Activated T-helper 1 cell treated with anti-CD3 and anti-CD28 coated beads, Interleukin-12 subunit alpha, Interleukin-12 subunit beta, Interleukin-2, Interleukin-4 antibody, amounts not matched to agents 30 ng/mL and 10 ng/mL and 1 ng/mL, durations not matched to agents 14 hours and 24 hours and 36 hours (primary cell): ENCODE measurements around the gene THOC1. TPM values are rescaled to one million over a fixed set of nuclear protein-coding genes. Genes with fewer than 3 reads are reported as not detected.
"Not testable (repeated sequence)": the region's sequence is repeated elsewhere in the genome, so short reads cannot be mapped to it uniquely, and the experiment has no call there.

ENCODE experiments used
- DNase-seq: peaks from one replicate; pipeline ENCODE4 v3.0.0; 2021; ENCODE audit warnings: low spot score
- H3K27ac Mint-ChIP-seq: one replicate; pipeline ENCODE4 v1.8.0; 2021; ENCODE audit warnings: mild to moderate bottlenecking, mixed read lengths
- H3K27me3 Mint-ChIP-seq: one replicate; pipeline ENCODE4 v1.8.0; 2022; ENCODE audit warnings: mild to moderate bottlenecking, moderate library complexity, mixed read lengths; ENCODE audit not compliant: insufficient read depth
- H3K36me3 Mint-ChIP-seq: one replicate; pipeline ENCODE4 v1.8.0; 2021; ENCODE audit warnings: low read depth, mixed read lengths
- H3K4me1 Mint-ChIP-seq: one replicate; pipeline ENCODE4 v1.8.0; 2021; ENCODE audit warnings: low read depth, mixed read lengths
- H3K4me3 Mint-ChIP-seq: one replicate; pipeline ENCODE4 v1.8.0; 2021; ENCODE audit warnings: mild to moderate bottlenecking, moderate library complexity, mixed read lengths
- H3K9me3 Mint-ChIP-seq: one replicate; pipeline ENCODE4 v1.8.0; 2021; ENCODE audit warnings: mixed read lengths
- intact Hi-C: fragments of 100-400 bp; cut with micrococcal nuclease; formaldehyde crosslinking; loops from one replicate; pipeline ENCODE4 v1.15.1; 2024
- total RNA-seq: library from RNA; stranded (reverse); gene quantifications from 2 replicates; pipeline ENCODE4 v1.2.3, GENCODE V29; 2022

The THOC1 gene, protein sequence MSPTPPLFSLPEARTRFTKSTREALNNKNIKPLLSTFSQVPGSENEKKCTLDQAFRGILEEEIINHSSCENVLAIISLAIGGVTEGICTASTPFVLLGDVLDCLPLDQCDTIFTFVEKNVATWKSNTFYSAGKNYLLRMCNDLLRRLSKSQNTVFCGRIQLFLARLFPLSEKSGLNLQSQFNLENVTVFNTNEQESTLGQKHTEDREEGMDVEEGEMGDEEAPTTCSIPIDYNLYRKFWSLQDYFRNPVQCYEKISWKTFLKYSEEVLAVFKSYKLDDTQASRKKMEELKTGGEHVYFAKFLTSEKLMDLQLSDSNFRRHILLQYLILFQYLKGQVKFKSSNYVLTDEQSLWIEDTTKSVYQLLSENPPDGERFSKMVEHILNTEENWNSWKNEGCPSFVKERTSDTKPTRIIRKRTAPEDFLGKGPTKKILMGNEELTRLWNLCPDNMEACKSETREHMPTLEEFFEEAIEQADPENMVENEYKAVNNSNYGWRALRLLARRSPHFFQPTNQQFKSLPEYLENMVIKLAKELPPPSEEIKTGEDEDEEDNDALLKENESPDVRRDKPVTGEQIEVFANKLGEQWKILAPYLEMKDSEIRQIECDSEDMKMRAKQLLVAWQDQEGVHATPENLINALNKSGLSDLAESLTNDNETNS
- 69.9 and 76.8 TPM in 2 replicates for total RNA-seq

DNA sequence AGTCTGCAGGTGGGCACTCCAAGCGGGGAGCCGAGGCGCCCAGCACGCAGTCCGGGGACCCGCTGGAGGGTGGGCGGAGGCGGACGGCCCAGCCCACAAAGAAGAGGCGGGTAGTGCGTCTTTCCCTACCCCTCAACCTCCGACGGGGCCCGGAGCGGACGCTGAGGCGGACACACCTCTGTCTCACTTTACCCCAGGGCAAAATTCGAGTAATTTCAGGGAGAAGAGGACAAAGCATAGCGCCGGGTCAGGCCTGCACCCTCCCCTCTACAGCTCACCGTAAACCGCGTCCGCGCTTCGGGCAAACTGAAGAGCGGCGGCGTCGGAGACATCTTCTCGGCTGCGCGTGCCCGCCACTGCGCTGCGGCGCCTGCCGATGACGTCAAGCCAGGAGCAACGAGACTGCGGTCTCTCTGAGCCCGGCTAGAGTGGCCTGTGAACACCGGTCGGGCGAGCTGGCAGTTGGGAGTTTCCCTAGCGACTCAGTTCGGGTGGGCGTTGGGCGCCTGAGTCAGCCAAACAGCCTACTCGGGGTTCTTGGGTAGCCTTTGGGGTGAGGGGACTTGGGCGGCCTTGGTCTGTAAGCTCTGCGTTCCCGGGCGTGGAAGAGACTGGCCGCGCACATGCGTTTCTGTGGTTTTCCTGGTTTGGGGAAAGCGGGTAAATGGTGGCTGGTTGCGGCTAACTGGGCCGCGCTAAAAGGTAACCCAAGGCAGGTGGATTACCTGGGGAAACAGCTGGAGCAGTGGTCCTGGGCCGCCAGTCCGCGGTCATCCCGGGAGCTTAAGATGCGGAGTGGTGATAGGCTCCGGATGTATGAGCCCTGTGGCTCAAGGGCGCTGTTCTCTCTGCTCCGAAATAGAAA is at the start of gene THOC1:
THOC1 (minus strand) TSS at position 360 of the 865 bp plus-strand sequence; CDS start at position 332, 28 bp downstream.
- Mint-ChIP-seq H3K27me3 (no peaks in the 10 kb centered on the region), H3K4me3 (peak within 1 kb of the TSS; percentile 93), H3K4me1 (peaks cover 30% of the 10 kb centered on the region), H3K36me3 (peaks cover 13% of the 10 kb centered on the region), H3K9me3 (no peaks in the 10 kb centered on the region), H3K27ac (peak within 1 kb of the TSS; percentile 98)
- peak; percentile 92 for DNase-seq
- intact Hi-C loops: loop anchor here (1.0 to 5.0 kb wide), 8 partner anchors 19 to 445 kb away; partner anchors contain the start of genes CLUL1, ENOSF1 and USP14

DNA sequence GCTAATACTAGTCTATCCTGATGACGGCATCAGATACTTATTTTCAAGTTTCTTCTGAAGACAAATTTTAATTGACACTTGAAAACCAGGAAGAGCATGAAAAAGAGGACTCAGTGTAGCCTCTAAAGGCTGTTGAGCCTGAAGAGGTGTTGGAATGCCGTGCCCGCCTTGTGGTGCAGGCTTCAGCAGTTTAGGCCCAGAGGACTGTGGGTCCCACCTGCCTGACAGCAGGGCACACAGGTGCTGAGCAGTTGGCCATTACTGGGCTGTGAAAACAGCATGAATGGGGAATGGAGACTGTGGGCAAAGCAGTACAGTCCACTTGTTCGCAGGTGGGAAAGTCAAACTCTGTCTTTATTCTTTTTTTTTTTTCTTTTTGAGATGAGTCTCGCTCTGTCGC is 49.8 kb upstream of the THOC1 start:
- no peaks in the 10 kb centered on the region for H3K27me3 Mint-ChIP-seq
- no peaks in the 10 kb centered on the region for H3K9me3 Mint-ChIP-seq
- H3K27ac Mint-ChIP-seq: no peak overlapping the region
- H3K4me1 Mint-ChIP-seq: peaks cover 8% of the 10 kb centered on the region
- no peak overlapping the region for H3K4me3 Mint-ChIP-seq
- DNase-seq: no peak
- H3K36me3 Mint-ChIP-seq: no peaks in the 10 kb centered on the region
- intact Hi-C loops: no loop called here

DNA sequence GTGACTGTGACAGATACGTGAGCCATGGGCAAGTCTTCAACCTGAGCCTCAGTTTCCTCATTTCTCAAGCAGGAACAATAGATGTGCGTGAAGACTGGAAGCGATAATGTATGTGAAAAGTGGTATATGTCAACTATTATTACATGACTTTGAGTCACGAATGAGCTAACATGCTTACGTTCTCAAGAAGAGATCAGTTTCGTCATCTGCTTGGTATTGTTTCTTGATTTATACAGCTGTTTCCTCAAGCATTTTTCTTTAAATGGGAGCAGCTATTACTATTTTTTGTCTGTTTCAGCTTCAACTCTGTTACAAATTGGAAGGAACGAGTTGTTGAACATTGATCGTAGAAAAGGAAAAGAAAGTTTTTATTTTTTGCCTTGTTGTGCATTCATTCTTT is 48.5 kb upstream of the THOC1 start:
- no peak overlapping the region for H3K4me3 Mint-ChIP-seq
- no peaks in the 10 kb centered on the region for H3K36me3 Mint-ChIP-seq
- no peak for DNase-seq
- no peaks in the 10 kb centered on the region for H3K4me1 Mint-ChIP-seq
- intact Hi-C loops: no loop called here
- no peak overlapping the region for H3K27ac Mint-ChIP-seq
- H3K27me3 Mint-ChIP-seq: no peaks in the 10 kb centered on the region
- no peaks in the 10 kb centered on the region for H3K9me3 Mint-ChIP-seq

DNA sequence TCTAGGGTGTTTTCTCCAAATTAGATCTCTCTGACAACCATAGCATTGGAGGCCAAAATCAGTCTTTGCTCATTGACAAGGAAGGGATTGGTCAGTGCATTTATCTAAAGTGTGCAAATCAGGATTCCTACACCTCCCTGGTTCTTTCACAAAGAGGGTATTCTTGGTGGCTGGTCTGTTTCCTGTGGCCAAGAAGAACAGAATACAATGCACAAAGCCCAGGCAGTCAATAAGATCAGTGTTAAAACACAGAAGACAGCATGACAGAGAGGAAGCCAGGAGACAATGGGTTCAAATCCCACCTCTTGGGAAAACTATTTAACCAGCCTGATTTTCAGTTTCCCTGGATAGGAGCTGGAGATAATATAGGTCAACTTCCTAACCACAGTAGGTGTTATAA is 46.1 kb upstream of the THOC1 start:
- intact Hi-C loops: no loop called here
- no peak for DNase-seq
- Mint-ChIP-seq H3K9me3 (no peaks in the 10 kb centered on the region), H3K27ac (no peak overlapping the region), H3K27me3 (peaks cover 2% of the 10 kb centered on the region), H3K36me3 (no peaks in the 10 kb centered on the region), H3K4me1 (no peaks in the 10 kb centered on the region), H3K4me3 (no peak overlapping the region)

DNA sequence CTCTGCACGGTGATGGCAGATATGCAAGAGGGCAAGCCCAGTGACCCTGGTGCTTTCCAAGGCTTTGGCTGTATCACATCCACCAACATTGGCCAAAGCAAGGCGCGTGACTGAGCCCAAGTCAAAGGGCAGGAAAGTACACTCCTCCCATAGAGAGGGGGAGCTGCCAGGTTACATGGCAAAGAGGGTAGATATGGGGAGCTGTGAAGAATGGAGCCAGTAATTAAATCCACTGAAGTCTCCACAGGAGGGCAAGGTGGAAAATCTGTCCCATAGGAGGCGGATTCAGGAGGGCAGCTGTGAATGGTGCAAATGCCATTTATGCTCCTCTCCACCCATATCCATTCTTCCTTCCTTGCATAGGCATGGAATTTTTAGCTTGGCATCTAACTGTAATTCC is 44.6 kb upstream of the THOC1 start:
- intact Hi-C loops: no loop called here
- Mint-ChIP-seq H3K36me3 (no peaks in the 10 kb centered on the region), H3K4me3 (no peak overlapping the region), H3K4me1 (no peaks in the 10 kb centered on the region), H3K27ac (no peak overlapping the region), H3K27me3 (peaks cover 2% of the 10 kb centered on the region), H3K9me3 (no peaks in the 10 kb centered on the region)
- DNase-seq: no peak

GRCh38 chr18:310042-310441 is 42.2 kb upstream of the THOC1 start:
- Mint-ChIP-seq H3K4me1 (no peaks in the 10 kb centered on the region), H3K9me3 (no peaks in the 10 kb centered on the region), H3K27me3 (peaks cover 4% of the 10 kb centered on the region), H3K4me3 (no peak overlapping the region), H3K36me3 (no peaks in the 10 kb centered on the region), H3K27ac (no peak overlapping the region)
- intact Hi-C loops: no loop called here
- no peak for DNase-seq

- H3K36me3 Mint-ChIP-seq, DNase-seq, intact Hi-C loops, H3K27ac Mint-ChIP-seq, H3K9me3 Mint-ChIP-seq, H3K4me3 Mint-ChIP-seq, H3K4me1 Mint-ChIP-seq, H3K27me3 Mint-ChIP-seq: not testable (repeated sequence)
These were observed 40.2 kb upstream of the THOC1 start for GRCh38 chr18:308086-308485.

- intact Hi-C loops: no loop called here
- H3K4me1 Mint-ChIP-seq: no peaks in the 10 kb centered on the region
- H3K4me3 Mint-ChIP-seq: no peak overlapping the region
- no peaks in the 10 kb centered on the region for H3K36me3 Mint-ChIP-seq
- peaks cover 7% of the 10 kb centered on the region for H3K27me3 Mint-ChIP-seq
- no peaks in the 10 kb centered on the region for H3K9me3 Mint-ChIP-seq
- H3K27ac Mint-ChIP-seq: no peak overlapping the region
- DNase-seq: no peak
These were observed 38.9 kb upstream of the THOC1 start for GRCh38 chr18:306608-307255.

DNA sequence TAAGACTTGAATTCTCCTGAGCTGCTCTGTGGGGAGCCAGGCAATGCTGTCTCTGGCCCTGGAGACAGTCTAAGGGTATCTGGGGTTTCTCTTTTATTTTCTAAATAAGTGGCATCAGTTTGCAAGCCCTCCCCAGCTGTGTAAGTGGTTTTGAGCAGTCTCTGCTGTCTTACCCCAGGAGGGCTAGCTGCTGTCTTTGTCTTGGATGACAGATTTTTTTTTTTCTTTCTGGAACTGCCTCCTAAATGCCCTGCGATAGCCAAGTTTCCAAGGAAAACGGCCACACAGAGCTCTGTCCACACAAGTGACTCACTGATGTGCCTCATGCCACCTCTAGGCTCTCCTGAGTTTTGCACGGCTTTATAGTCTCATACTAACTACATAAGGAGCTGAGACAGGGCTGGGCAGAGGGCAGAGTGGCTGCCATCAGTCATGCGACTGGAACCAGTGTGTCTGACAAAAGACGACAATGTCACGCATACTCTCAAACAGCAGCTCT is 37.2 kb upstream of the THOC1 start:
- Mint-ChIP-seq H3K9me3 (no peaks in the 10 kb centered on the region), H3K36me3 (no peaks in the 10 kb centered on the region), H3K4me1 (no peaks in the 10 kb centered on the region), H3K4me3 (no peak overlapping the region), H3K27me3 (peaks cover 5% of the 10 kb centered on the region), H3K27ac (no peak overlapping the region)
- intact Hi-C loops: no loop called here
- DNase-seq: no peak

DNA sequence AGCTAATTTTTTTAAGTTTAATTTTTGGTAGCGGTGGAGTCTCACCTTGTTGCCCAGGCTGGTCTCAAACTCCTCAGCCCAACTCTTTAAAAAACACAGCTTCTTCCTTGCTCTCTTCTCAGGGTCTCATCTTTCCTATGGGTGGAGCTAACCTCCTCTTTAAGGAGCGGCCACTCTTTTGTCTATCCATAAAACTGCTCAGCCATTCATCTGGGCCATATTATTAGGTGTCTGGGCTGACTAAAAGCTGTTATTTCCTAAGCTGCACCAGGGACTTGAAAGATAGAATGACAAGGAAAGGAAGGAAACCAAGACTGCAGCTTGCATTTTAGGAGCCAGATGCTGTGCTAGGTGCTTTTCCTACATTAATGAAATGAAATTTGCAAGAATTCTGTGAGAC is 35.8 kb upstream of the THOC1 start:
- intact Hi-C loops: no loop called here
- Mint-ChIP-seq H3K27ac (no peak overlapping the region), H3K4me1 (no peaks in the 10 kb centered on the region), H3K36me3 (no peaks in the 10 kb centered on the region), H3K4me3 (no peak overlapping the region), H3K9me3 (no peaks in the 10 kb centered on the region), H3K27me3 (peaks cover 5% of the 10 kb centered on the region)
- no peak for DNase-seq

DNA sequence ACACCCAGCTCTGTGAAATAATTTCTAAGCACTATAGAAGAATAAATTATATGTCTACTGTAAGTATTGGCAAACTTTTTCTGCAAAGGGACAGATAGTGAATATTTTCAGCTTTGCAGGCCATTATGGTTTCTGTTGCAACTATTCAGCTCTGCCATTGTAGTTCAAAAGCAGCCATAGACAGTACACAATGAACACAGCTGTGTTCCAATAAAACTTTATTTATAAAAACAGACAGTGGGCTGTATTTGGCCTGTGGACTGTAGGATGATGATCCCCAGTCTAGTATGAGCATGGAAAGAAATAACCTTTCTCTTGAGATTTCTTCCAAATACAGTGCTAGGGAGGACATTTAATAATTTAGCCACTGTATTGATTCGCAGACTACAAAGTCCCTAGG is 35.2 kb upstream of the THOC1 start:
- intact Hi-C loops: no loop called here
- no peak for DNase-seq
- Mint-ChIP-seq H3K9me3 (no peaks in the 10 kb centered on the region), H3K27me3 (peaks cover 5% of the 10 kb centered on the region), H3K27ac (no peak overlapping the region), H3K36me3 (no peaks in the 10 kb centered on the region), H3K4me3 (no peak overlapping the region), H3K4me1 (no peaks in the 10 kb centered on the region)

DNA sequence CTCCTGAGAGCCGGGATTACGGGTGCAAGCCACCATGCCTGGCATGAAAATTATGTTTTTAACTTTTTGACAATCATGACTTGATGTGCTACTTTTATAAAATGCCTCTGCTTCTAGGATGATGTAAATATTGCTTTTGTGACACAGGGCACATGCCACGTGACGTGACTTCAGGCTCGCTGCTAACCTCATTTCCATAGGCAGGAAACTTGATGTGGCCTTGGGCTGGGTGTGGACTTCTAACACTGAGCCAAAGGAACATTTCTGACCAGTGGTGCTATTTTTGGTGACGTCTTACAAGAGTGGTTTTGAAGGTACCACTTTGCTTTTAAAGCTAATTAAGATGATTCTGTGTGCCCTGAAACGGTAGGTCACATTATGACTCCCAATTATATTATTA is 34.2 kb upstream of the THOC1 start:
- intact Hi-C loops: no loop called here
- H3K27me3 Mint-ChIP-seq: peaks cover 7% of the 10 kb centered on the region
- DNase-seq: no peak
- H3K4me1 Mint-ChIP-seq: no peaks in the 10 kb centered on the region
- H3K36me3 Mint-ChIP-seq: no peaks in the 10 kb centered on the region
- H3K4me3 Mint-ChIP-seq: no peak overlapping the region
- H3K9me3 Mint-ChIP-seq: no peaks in the 10 kb centered on the region
- H3K27ac Mint-ChIP-seq: no peak overlapping the region
